NK-92 (cell line): Measurements from ENCODE around the gene ETFA.
A peak's percentile ranks its signal among the peaks of the same experiment; 100 is the strongest.

ENCODE experiments used
- DNase-seq: peaks from one replicate; lab custom pipeline; 2025; ENCODE audit not compliant: unreplicated experiment; lab: John Stamatoyannopoulos, UW

Gene ETFA

DNA sequence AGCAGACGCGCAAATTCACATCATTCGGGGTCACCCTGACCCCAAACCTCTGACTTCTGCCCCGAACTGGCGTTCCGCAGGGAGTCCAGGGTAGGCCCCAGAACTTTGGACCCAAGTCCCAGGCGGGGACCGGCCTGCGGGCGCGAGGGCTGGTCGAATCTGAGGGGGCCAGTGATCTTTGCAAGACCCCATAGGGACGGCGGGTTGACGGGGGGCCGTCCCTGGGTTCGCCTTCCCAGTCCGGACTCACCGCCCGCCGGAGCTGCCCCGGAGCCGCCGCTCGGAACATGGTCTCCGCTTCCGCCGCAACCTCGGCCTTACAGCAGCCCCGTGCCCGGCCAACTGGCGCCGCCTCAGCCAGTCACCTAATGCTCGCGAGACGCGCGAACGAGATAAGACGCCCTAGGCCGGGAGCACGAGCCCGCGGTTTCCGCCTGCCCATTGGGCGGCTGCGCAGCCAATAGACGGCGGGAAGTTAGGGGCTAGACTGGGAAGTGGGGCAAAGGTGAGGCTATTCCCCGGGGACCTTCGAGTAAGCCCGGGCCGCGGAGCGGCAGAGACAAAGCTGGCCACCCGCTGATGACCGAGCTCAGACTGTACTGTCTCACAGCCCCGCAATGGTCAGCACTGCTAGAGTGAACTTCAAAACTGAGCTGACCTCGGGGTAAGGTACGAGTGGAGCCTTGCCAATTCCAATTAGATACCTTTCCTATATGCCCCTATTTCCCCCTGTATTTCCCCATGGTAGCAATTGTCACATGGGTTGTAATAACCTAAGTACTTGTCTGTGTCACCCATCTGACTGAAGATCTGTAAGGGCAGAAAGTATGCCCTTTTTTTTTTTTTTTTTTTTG is at the start of gene ETFA:
TSS of gene ETFA (minus strand) at position 370 of the 854 bp plus-strand sequence. CDS start at position 289, 81 bp downstream.
- DNase-seq = peak; percentile 23

DNA sequence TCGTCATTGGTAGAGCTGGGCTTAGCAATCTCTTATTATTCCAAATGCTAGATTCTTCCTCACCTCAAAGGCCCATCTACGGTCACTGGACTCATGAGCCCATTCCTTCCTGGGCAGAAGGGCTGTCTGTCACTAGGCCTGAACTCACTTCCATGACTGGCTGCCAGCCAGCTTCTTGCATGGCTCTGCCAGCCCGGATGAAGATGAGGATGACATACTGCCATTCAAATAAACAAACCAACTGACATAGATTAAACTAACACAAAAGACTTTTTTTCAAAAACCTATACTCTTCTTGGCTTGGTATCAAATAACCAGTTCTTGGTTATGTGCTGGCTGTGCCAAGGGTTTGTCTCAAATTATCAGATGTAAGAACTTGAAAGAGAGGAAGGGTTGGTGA is 49.1 kb upstream of the ETFA start:
- DNase-seq = no peak

DNA sequence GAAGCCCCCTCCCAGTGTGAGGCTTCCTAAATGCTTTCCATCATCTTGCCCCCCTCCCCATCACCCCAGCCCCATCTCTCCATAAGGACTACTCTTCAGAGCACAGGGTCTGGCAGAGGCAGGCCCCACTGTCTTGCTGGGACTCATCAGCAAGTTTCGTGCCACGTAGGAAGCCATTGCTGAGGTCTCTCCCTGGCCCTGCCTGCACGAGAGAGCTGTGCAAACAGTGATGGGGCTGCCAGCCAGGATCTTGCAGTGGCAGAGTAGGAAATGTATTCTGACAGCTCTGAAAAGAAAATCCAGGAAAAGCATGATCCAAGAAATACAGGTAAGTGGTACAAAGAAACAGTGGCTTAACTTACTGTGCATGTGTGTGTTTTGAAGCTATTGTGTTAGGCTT is 47.9 kb upstream of the ETFA start:
- DNase-seq = no peak

DNA sequence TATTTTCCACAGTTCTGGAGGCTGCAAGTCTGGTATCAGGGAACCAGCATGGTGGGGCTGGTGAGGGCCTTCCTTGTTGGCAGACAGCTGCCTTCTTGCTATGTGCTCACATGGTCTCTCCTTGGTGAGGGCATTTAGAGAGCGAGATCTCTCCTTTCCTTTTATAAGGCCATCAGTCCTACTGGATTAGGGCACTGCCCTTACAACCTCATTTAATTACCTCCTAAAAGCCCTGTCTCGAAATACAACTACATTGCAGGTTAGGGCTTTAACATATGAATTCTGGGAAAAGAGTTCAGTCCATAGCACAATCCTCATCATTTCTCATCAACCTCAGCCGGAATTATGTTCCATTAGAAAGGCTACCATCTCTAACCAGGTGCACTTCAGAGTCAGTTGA is 47.2 kb upstream of the ETFA start:
- DNase-seq = no peak

DNA sequence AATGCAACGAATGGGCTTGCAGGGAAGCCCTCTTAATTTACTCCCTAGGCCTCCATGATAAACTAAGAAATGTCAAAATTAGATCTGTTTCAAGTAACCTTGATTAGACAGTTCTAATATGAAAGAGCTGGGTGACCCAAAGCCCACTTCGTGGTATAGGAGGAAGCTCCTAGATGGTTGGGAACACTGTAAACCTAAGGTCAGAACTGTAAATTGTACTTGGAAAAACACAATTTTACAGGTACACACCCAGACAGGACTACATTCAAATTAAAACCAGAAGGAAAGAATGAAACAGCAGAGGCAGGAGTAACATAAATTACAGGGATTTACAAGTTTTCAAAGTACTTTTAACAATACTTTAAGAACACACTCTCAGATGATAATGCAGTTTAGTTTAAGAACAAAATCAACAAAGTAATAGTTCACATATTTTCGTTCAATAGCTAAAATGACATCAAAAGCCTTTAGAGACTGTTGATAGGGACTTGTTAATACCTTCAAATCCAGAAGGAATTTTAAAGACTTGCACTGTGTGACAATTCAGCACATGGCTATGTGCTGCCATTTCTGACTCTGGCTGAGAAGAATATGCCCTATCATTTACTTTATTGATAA is 43.7 kb upstream of the ETFA start:
- DNase-seq = no peak

DNA sequence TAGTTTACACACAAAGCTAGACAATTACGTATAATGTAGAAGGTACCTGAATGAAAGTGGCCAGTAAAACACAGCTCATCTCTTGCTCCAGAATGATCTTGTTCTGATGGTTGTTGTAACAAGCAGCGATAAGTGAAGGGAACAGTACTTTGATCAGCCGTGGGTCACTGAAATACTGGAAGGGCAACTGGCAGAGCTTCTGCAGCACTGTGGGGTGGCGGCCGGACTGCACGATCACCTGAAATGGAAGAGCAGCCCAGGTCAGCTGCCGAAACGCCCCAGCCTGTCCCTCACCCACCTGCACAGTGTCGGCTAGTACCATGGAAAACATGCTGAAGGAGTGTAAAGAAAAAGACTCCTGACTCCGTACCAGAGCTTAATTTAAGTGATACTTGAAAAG is 42.6 kb upstream of the ETFA start:
- no peak for DNase-seq

DNA sequence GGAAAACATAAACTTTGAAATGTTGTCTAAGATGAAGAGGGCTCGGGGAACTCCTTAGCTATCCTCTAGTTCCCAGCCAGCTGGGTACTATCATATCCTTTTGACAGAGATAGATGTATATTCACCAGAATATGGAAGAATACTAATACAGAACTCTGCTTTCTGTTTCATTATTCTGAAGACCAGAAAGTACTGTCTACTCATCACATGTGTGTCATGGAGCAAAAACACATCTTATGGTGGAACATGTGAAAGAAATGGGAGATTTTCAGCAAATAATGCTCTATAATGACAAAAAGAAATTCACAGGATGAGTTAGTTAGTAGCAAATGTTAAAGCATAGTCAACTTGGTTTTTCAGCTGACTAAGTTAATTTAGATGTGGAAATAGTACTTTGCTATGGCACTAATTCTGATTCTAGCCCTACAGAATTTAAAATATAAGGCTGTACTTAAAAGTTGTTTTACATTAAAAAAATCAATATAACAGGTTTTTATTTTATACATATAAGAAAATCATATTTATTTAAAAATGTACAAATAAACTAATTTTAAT is 41.8 kb upstream of the ETFA start:
- DNase-seq = no peak

DNA sequence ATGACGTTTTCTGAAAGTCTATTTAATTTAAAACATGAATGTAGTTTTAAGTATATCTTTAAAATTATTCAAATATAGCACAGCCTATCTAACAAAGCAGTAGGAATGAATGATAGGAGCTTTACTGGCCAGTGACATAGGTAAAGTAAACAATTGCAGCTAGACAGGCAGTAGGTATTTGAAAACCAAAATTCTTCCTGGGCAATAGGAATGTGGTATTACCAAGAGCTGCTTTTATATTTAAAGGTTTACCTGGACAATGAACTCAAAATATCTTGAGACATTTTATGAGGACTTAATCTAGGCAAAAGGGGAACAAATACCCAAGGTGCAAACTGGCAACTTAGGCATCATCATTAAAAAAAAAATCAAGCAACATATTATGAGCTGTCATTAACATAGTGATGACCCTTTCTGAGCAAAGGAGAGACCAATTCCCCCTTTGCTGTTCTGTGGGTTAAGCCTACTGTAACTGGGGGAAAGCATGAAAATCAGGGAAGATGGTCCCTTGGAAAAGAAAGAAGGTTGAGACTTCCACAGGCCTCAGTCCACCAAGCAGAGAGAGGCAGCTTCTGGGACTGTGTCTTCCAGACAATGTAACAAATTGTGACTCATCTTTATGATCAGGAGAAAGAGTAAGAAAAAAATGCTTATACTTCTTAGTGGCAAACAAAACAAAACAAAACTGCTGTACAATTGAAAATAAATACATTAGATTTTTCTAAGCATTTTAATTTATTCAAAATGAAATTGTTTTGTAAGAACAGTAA is 38.2 kb upstream of the ETFA start:
- DNase-seq = no peak

DNA sequence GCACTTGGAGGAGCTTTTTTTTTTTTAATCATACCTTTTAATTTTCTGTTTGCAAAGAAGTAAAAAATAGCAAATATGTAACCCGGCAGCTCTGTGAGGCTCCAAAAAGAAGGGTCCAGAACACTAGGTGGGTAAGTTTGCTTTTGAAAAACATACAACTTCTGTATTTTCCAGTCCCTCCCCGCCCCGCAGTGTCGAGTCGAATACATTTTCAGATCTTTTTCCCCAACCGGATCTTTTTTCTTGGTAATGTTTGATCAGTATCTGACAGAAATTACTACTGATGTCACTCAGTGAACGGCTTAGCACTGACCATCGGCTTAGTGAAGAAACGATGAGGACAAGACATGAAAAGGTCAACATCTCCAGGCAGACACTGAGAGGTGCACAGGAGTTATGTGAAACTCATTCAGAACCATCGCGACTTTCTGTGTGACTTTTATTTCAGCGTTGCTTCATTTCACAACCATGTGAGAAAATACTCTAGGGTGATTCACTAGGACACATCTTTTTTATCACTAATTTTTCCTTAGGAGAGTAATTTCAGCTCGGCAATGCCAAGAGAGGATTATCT is 36.3 kb upstream of the ETFA start:
- DNase-seq = no peak

DNA sequence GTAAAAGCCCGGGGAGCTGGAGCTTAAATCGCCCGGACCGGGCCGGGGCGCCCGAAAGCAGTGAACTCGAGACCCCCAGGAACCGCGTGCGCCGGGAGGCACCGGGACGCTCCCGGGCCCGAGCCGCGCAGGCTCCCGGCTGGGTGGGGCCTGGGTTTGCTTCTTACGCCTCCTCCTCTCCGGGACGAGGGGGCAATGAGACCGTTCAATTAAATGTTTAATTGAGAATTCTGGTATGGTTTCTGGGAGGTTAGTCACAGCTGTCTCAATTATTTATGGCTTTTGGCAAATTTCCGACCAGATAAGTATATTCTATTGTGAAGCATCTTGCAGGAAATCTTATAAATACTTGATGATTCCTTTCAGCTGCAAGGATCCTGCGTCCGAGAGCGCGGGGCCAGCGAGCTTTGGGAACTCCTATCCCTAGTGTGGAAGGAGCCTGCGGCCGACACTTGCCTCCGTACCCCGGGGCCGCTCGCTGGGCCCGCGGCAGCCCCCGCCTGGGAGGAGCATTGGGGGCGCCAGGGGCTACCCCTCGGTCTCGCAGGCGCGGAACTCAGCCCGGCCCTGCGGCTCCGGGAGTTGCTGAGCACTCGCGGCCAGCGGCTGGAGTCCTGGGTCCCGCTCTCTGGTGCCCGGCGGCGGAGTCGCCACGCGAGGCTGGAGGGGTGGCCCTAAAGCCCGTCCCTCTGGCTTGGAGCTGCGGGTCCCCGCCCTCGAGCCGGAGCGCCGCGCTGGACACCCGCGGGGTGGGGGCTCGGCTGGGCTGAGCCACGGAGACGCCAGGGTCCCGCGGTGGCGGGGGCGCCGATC is 35.6 kb upstream of the ETFA start:
- DNase-seq = no peak

DNA sequence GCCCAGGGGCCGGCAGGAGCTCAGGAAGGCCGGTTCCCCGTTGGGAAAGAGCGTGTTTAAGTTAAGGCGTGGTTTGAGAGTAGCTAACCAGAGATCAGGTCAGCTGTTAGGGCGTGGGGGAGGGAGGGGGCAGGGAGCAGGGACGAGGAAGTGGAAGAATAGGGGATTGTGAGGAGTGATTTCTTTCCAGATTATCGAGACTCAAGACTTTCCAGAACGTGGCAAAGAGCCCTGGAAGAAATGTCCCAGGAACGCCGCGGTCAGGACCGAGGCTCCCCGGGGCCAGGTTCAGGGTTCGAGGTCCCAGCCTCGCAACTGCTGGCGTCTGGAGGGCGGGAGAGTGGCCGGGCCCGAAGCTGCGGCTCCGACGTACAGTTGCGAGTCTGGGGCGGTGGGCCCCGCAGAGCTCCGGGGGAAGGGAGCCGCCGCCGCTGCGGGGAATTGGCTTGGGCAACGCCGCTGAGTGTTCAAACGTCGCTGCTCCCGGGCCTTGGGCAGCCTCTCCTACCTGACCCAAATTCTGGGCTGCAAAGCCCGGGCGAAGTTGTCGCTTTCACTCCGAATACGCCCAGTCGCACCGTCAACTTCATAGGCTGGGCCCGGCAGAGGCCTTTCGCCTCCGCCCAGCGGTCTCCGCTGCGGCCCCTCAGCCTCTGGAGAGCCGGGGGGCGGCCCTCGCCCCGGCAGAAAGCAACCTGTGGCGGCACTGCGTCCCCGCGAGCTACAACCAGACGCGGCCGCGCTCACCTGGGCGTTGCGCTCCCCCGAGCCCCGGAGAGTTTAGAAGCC is 34.8 kb upstream of the ETFA start:
- no peak for DNase-seq

DNA sequence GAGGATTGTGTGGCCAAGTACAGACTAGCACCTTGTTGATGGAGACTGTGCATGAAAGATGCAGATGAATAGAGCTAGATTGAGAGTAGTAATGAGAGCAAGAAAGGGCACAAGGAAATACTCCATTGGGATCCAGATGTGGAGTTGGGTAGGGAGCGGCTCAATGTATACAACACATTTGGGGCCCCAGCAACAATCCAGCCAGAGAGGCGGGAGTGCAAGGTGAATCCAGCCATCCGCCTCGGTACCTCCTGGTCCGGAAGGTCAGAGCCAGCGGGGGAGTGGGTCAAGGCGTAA is 34.3 kb upstream of the ETFA start:
- no peak for DNase-seq

DNA sequence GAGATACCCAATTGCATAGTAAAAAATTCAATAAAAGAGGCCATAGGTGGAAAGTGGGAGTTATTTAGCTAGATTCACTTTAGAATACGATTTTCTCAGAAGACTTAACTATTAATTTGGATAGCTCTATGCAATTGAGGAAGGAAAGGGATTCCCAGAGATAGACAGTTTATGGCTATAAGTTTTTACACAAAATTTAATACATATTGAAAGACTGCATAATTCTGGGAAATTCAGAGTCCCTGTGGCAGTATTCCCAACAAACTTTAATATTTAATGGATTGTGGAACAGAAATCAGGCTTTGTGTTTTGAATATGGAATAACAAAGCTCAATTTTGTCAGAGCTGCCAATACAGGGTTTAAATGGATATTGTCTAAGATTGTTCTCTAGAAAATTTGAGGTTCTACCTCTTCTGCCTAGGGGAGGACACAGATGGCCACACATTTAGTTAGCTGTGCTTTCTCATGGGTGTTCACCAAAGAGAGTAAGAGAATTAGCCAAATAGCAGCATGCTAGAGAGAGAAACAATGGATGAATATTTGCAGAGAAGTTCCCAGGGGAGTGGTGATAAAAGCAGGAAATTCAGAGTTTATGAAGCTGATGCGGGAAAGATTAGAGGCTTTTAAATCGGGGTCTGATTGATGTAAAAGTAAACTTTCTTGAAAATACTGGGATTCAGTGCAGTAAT is 33.8 kb upstream of the ETFA start:
- no peak for DNase-seq

DNA sequence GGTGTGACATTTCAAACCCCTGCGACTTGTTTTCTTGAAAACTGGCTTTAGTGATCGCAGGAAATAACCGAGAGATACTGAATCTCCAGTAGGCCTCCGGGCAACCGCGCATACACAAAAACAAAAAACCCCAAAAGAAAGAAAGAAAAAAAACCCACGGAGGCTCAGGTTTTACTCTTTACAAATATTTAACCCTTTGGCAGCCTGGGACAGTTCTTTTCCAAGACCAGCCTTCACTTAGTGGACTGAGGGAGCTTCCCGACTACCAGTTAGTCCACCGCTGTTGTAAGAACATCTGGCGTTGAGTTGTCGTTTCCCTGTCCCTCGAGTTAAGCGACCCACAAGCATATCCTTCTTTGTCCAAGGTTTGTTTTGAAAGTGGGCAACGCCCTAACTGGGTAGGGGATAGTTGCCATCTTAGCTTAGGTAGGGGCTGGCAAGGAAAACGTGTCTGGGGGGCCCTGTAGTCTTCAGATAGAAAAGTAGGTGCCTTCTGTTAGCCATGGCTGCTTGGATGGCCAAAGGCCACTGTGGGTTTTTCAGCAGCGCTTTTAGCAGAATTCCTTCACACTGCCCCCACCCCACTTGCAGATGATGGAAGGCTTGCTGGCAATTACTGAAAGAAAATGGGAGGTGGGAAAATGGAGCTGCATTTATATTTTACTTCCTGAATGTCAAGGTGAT is 32.2 kb upstream of the ETFA start:
- no peak for DNase-seq

DNA sequence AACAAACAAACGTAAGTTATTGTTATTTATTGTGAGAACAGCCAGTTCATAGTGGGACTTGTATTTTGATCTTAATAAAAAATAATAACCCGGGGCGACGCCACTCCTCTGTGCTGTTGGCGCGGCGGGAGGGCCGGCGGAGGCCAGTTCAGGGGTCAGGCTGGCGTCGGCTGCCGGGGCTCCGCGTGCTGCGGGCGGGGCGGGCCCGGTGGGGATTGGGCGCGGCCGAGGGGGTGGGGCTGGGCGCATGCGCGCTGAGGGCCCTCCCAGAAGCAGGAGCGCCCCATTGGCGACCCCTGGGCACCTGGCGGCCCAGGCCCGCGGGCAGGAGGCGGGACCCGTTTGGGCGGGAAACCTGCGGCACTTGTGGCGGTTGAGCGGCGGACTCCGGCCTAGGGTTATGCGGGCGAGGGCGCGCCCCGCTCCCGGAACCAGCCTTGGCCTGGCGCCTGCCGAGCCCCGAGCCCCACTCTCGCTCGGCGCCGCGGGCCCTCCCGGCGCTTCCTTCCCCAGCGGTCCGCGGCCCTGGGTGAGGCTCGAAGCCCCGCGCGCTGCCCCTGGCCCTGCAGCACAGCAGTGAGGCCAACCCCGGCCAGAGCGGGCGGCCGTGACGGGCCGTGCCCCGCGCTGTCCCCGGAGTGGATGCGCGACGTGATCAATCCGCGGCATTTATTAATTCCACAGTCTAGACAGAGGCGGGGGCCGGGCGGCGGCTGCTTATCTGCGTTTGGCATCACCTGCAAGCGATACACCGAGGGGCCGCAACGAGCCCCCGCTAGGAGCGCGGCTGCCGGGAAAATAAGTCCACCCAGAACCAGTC is 31.3 kb upstream of the ETFA start:
- DNase-seq = no peak

DNA sequence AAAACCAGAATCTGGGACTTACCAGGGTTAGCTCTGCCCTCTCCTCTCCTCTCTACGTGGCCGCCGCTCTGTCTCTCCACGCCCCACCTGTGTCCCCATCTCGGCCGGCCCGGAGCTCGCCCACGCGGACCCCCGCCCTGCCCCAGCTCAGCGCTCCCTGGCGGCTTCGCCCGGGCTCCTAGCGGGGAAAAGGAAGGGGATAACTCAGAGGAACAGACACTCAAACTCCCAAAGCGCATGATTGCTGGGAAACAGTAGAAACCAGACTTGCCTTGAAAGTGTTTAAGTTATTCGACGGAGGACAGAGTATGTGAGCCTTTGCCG is 30.8 kb upstream of the ETFA start:
- DNase-seq = no peak

DNA sequence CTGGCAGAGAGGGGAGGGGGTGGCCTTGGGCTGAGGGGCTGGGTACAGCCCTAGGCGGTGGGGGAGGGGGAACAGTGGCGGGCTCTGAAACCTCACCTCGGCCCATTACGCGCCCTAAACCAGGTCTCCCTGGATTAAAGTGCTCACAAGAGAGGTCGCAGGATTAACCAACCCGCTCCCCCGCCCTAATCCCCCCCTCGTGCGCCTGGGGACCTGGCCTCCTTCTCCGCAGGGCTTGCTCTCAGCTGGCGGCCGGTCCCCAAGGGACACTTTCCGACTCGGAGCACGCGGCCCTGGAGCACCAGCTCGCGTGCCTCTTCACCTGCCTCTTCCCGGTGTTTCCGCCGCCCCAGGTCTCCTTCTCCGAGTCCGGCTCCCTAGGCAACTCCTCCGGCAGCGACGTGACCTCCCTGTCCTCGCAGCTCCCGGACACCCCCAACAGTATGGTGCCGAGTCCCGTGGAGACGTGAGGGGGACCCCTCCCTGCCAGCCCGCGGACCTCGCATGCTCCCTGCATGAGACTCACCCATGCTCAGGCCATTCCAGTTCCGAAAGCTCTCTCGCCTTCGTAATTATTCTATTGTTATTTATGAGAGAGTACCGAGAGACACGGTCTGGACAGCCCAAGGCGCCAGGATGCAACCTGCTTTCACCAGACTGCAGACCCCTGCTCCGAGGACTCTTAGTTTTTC is 30.2 kb upstream of the ETFA start:
- no peak for DNase-seq
